Measurements from ENCODE around the gene MRPS11.
"Not testable (repeated sequence)": the region's sequence is repeated elsewhere in the genome, so short reads cannot be mapped to it uniquely, and the experiment has no call there.

The MRPS11 gene

GRCh38 chr15:88473661-88474293 is 6.3 kb downstream of the MRPS11 start:
- H3K4me1 ChIP-seq (ENCODE audit: control insufficient read depth, insufficient read depth, low read length); H3K4me3 ChIP-seq (ENCODE audit: insufficient read depth, low read depth, low read length); H3K27ac ChIP-seq (ENCODE audit: insufficient read depth, low read depth, low read length, poor library complexity, severe bottlenecking); H3K9me3 ChIP-seq (ENCODE audit: control insufficient read depth, low read length); H3K36me3 ChIP-seq (ENCODE audit: control insufficient read depth, insufficient read depth, low read length); H3K27me3 ChIP-seq (ENCODE audit: control insufficient read depth, insufficient read depth, low read length, poor library complexity, severe bottlenecking): not testable (repeated sequence)
- WGBS, 2 experiments, result 86 to 91% methylated on average over 4 of the region's 4 CpGs

- 72 to 74% methylated on average over 8 of the region's 8 CpGs for WGBS, 2 experiments
- H3K36me3 ChIP-seq (ENCODE audit: control insufficient read depth, insufficient read depth, low read length), result peaks cover 6% of the 10 kb centered on the region
Observed at GRCh38 chr15:88476635-88477060, 9.1 kb downstream of the MRPS11 start.

GRCh38 chr15:88477126-88477525 is 9.6 kb downstream of the MRPS11 start:
- H3K4me3 ChIP-seq (ENCODE audit: insufficient read depth, low read depth, low read length), result no peak overlapping the region
- WGBS, 2 experiments, result 94 to 97% methylated on average over 7 of the region's 7 CpGs
- H3K4me1 ChIP-seq (ENCODE audit: control insufficient read depth, insufficient read depth, low read length), result no peaks in the 10 kb centered on the region
- no peak overlapping the region for H3K27ac ChIP-seq (ENCODE audit: insufficient read depth, low read depth, low read length, poor library complexity, severe bottlenecking)
- H3K9me3 ChIP-seq (ENCODE audit: control insufficient read depth, low read length), result no peaks in the 10 kb centered on the region
- peaks cover 6% of the 10 kb centered on the region for H3K36me3 ChIP-seq (ENCODE audit: control insufficient read depth, insufficient read depth, low read length)
- no peaks in the 10 kb centered on the region for H3K27me3 ChIP-seq (ENCODE audit: control insufficient read depth, insufficient read depth, low read length, poor library complexity, severe bottlenecking)

More at GRCh38 chr15:88476635-88477060, 9.1 kb downstream of the MRPS11 start:
- H3K4me1 ChIP-seq (ENCODE audit: control insufficient read depth, insufficient read depth, low read length), result no peaks in the 10 kb centered on the region
- H3K9me3 ChIP-seq (ENCODE audit: control insufficient read depth, low read length), result no peaks in the 10 kb centered on the region
- no peak overlapping the region for H3K27ac ChIP-seq (ENCODE audit: insufficient read depth, low read depth, low read length, poor library complexity, severe bottlenecking)
- no peak overlapping the region for H3K4me3 ChIP-seq (ENCODE audit: insufficient read depth, low read depth, low read length)
- H3K27me3 ChIP-seq (ENCODE audit: control insufficient read depth, insufficient read depth, low read length, poor library complexity, severe bottlenecking), result no peaks in the 10 kb centered on the region

GRCh38 chr15:88477904-88478303 is 10.4 kb downstream of the MRPS11 start:
- peaks cover 3% of the 10 kb centered on the region for H3K36me3 ChIP-seq (ENCODE audit: control insufficient read depth, insufficient read depth, low read length)
- H3K27ac ChIP-seq (ENCODE audit: insufficient read depth, low read depth, low read length, poor library complexity, severe bottlenecking), result no peak overlapping the region
- no peak overlapping the region for H3K4me3 ChIP-seq (ENCODE audit: insufficient read depth, low read depth, low read length)
- 90 to 95% methylated on average over 5 of the region's 5 CpGs for WGBS, 2 experiments
- no peaks in the 10 kb centered on the region for H3K4me1 ChIP-seq (ENCODE audit: control insufficient read depth, insufficient read depth, low read length)
- H3K27me3 ChIP-seq (ENCODE audit: control insufficient read depth, insufficient read depth, low read length, poor library complexity, severe bottlenecking), result peaks cover 6% of the 10 kb centered on the region
- no peaks in the 10 kb centered on the region for H3K9me3 ChIP-seq (ENCODE audit: control insufficient read depth, low read length)

- Histone ChIP-seq H3K36me3 (ENCODE audit: control insufficient read depth, insufficient read depth, low read length) (peaks cover 3% of the 10 kb centered on the region), H3K27me3 (ENCODE audit: control insufficient read depth, insufficient read depth, low read length, poor library complexity, severe bottlenecking) (peaks cover 18% of the 10 kb centered on the region), H3K9me3 (ENCODE audit: control insufficient read depth, low read length) (no peaks in the 10 kb centered on the region), H3K4me1 (ENCODE audit: control insufficient read depth, insufficient read depth, low read length) (peaks cover 8% of the 10 kb centered on the region), H3K27ac (ENCODE audit: insufficient read depth, low read depth, low read length, poor library complexity, severe bottlenecking) (no peak overlapping the region), H3K4me3 (ENCODE audit: insufficient read depth, low read depth, low read length) (no peak overlapping the region)
- WGBS, 2 experiments, result 88% methylated on average over 3 of the region's 3 CpGs
Observed at GRCh38 chr15:88479169-88479568, 11.7 kb downstream of the MRPS11 start.

GRCh38 chr15:88480981-88481380 is 13.5 kb downstream of the MRPS11 start:
- Histone ChIP-seq H3K27me3 (ENCODE audit: control insufficient read depth, insufficient read depth, low read length, poor library complexity, severe bottlenecking) (peaks cover 18% of the 10 kb centered on the region), H3K4me3 (ENCODE audit: insufficient read depth, low read depth, low read length) (no peak overlapping the region), H3K36me3 (ENCODE audit: control insufficient read depth, insufficient read depth, low read length) (peaks cover 3% of the 10 kb centered on the region), H3K27ac (ENCODE audit: insufficient read depth, low read depth, low read length, poor library complexity, severe bottlenecking) (no peak overlapping the region), H3K9me3 (ENCODE audit: control insufficient read depth, low read length) (no peaks in the 10 kb centered on the region), H3K4me1 (ENCODE audit: control insufficient read depth, insufficient read depth, low read length) (peaks cover 9% of the 10 kb centered on the region)
- 90 to 91% methylated on average over 8 of the region's 8 CpGs for WGBS, 2 experiments

GRCh38 chr15:88482263-88482662 is 14.8 kb downstream of the MRPS11 start:
- no peaks in the 10 kb centered on the region for H3K9me3 ChIP-seq (ENCODE audit: control insufficient read depth, low read length)
- H3K27me3 ChIP-seq (ENCODE audit: control insufficient read depth, insufficient read depth, low read length, poor library complexity, severe bottlenecking), result peaks cover 18% of the 10 kb centered on the region
- H3K36me3 ChIP-seq (ENCODE audit: control insufficient read depth, insufficient read depth, low read length), result peaks cover 3% of the 10 kb centered on the region
- 88 to 89% methylated on average over 1 of the region's 1 CpG for WGBS, 2 experiments
- no peak overlapping the region for H3K27ac ChIP-seq (ENCODE audit: insufficient read depth, low read depth, low read length, poor library complexity, severe bottlenecking)
- H3K4me1 ChIP-seq (ENCODE audit: control insufficient read depth, insufficient read depth, low read length), result peaks cover 9% of the 10 kb centered on the region
- H3K4me3 ChIP-seq (ENCODE audit: insufficient read depth, low read depth, low read length), result no peak overlapping the region

- WGBS, 2 experiments, result 7 to 9% methylated on average over 10 of the region's 10 CpGs
- H3K4me1 ChIP-seq (ENCODE audit: control insufficient read depth, insufficient read depth, low read length), result peaks cover 9% of the 10 kb centered on the region
- no peak overlapping the region for H3K4me3 ChIP-seq (ENCODE audit: insufficient read depth, low read depth, low read length)
- peak overlapping the region; percentile 38 for H3K27ac ChIP-seq (ENCODE audit: insufficient read depth, low read depth, low read length, poor library complexity, severe bottlenecking)
- no peaks in the 10 kb centered on the region for H3K9me3 ChIP-seq (ENCODE audit: control insufficient read depth, low read length)
- no peaks in the 10 kb centered on the region for H3K36me3 ChIP-seq (ENCODE audit: control insufficient read depth, insufficient read depth, low read length)
- peaks cover 18% of the 10 kb centered on the region for H3K27me3 ChIP-seq (ENCODE audit: control insufficient read depth, insufficient read depth, low read length, poor library complexity, severe bottlenecking)
Observed at GRCh38 chr15:88484682-88485331, 17.3 kb downstream of the MRPS11 start.

- no peaks in the 10 kb centered on the region for H3K9me3 ChIP-seq (ENCODE audit: control insufficient read depth, low read length)
- no peak overlapping the region for H3K27ac ChIP-seq (ENCODE audit: insufficient read depth, low read depth, low read length, poor library complexity, severe bottlenecking)
- peaks cover 9% of the 10 kb centered on the region for H3K4me1 ChIP-seq (ENCODE audit: control insufficient read depth, insufficient read depth, low read length)
- WGBS, 2 experiments, result 85 to 86% methylated on average over 2 of the region's 2 CpGs
- H3K36me3 ChIP-seq (ENCODE audit: control insufficient read depth, insufficient read depth, low read length), result no peaks in the 10 kb centered on the region
- H3K4me3 ChIP-seq (ENCODE audit: insufficient read depth, low read depth, low read length), result no peak overlapping the region
- peaks cover 18% of the 10 kb centered on the region for H3K27me3 ChIP-seq (ENCODE audit: control insufficient read depth, insufficient read depth, low read length, poor library complexity, severe bottlenecking)
Observed at GRCh38 chr15:88487178-88487795, 19.8 kb downstream of the MRPS11 start.

GRCh38 chr15:88487796-88488523 is 20.5 kb downstream of the MRPS11 start:
- Histone ChIP-seq H3K4me1 (ENCODE audit: control insufficient read depth, insufficient read depth, low read length) (peaks cover 9% of the 10 kb centered on the region), H3K27me3 (ENCODE audit: control insufficient read depth, insufficient read depth, low read length, poor library complexity, severe bottlenecking) (peaks cover 12% of the 10 kb centered on the region), H3K36me3 (ENCODE audit: control insufficient read depth, insufficient read depth, low read length) (no peaks in the 10 kb centered on the region), H3K9me3 (ENCODE audit: control insufficient read depth, low read length) (no peaks in the 10 kb centered on the region), H3K27ac (ENCODE audit: insufficient read depth, low read depth, low read length, poor library complexity, severe bottlenecking) (no peak overlapping the region), H3K4me3 (ENCODE audit: insufficient read depth, low read depth, low read length) (no peak overlapping the region)
- WGBS, 2 experiments, result 78 to 84% methylated on average over 9 to 10 of the region's 11 CpGs
